ENCODE results near the gene ZRSR2. TPM values are rescaled to one million over a fixed set of nuclear protein-coding genes. Genes with fewer than 3 reads are reported as not detected.
"Not testable (repeated sequence)": the region's sequence is repeated elsewhere in the genome, so short reads cannot be mapped to it uniquely, and the experiment has no call there.

ZRSR2 gene
- total RNA-seq, 1 donor from 2014 or later: 17.7 TPM

DNA sequence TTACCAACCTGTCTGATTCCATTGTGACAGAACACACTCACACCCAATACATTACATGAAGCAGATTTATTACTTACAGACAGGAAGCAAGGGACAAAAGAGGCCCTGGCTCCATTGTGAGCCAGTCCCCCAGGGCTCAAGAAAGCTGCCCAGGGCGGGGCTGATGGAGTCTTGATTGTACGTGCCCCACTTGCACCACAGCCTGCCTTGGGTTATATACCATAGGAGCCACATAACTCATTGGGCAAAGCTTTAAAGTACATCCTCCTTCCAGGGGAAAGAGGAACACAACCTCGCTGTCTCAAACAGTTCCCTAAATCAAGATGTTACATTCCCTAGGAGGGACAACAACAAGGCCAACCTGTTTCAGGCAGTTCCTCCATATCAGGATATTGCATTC, 3.4 kb upstream of the ZRSR2 start:
- intact Hi-C loops (cut with DNase I): no loop called here
- no peak for DNase-seq (ENCODE audit: low spot score)
- no peak for ATAC-seq

- ATAC-seq (peak; percentile 31), DNase-seq (ENCODE audit: low spot score) (no peak)
- intact Hi-C loops (cut with DNase I): no loop called here
Measured at GRCh38 chrX:15790769-15791290, 546 bp downstream of the ZRSR2 start.

- no peak for DNase-seq (ENCODE audit: low spot score)
- intact Hi-C loops (cut with DNase I): no loop called here
- ATAC-seq: no peak
Measured at GRCh38 chrX:15797707-15798106, 7.4 kb downstream of the ZRSR2 start.

- DNase-seq (ENCODE audit: low spot score) (no peak), ATAC-seq (peak; percentile 62)
- intact Hi-C loops (cut with DNase I): no loop called here
Measured at GRCh38 chrX:15804563-15804962, 14.3 kb downstream of the ZRSR2 start.

DNA sequence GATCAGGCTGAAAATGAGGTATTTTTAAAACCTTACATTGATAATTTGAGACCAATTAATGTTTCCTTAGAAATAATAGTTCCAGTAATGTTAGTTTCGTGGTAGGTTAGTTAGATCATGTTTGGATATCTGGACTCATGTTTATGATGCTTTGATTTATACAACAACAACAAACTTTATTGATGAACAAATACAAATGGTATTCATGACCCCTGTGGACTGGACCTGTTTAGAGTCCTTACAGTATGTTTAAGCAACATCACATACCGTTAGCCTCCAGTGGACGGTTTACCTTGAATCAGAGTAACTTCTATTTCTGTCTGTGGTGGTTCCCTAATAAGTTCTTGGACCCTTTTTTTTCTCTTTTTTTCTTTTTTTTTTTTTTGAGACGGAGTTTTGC, 18.0 kb downstream of the ZRSR2 start:
- DNase-seq (ENCODE audit: low spot score) (no peak), ATAC-seq (no peak)
- intact Hi-C loops (cut with DNase I): no loop called here

DNA sequence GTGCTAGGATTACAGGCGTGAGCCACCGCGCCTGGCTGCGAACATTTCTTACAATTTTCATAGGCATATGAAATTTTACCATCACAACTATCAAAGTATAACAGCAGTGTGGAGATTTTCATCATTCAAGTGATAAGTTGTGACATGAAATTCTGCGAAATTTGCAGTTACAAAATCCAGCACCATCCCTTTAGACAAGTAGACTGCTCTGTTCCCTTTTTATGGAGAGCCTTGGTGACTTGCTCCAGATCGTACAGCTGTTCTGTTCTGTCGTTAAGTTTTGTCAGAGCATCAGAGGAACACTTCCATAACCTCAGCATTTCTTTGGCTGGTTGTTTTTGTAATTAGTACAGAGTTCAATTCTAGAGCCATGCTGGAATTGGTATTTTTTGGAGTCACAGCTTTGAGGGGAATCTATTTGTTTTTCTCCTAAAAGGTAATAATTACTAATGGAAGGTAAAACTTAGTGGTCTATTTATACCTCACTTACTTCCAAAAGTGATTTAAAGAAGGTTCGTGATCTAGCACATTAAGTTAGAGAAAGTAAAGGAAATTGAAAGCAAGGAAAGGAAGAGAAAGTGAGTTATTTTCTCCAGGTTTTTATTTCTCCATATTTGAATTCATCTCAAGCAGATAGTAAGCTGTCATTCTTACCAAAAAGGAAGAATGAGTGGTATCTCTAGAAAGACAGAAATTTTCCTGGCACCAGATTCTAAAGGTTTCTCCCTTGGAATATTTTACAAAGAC, 22.1 kb downstream of the ZRSR2 start:
- ATAC-seq: no peak
- no peak for DNase-seq (ENCODE audit: low spot score)
- intact Hi-C loops (cut with DNase I): no loop called here

GRCh38 chrX:15813416-15813815, 23.1 kb downstream of the ZRSR2 start:
- intact Hi-C loops (cut with DNase I): no loop called here
- DNase-seq (ENCODE audit: low spot score): no peak

GRCh38 chrX:15814771-15815365, 24.6 kb downstream of the ZRSR2 start:
- ATAC-seq: no peak
- no peak for DNase-seq (ENCODE audit: low spot score)

More at GRCh38 chrX:15813416-15813815, 23.1 kb downstream of the ZRSR2 start:
- ATAC-seq: no peak

GRCh38 chrX:15815779-15816437, 25.6 kb downstream of the ZRSR2 start:
- DNase-seq (ENCODE audit: low spot score) (no peak), ATAC-seq (peak; percentile 58)
- intact Hi-C loops (cut with DNase I): no loop called here

More at GRCh38 chrX:15814771-15815365, 24.6 kb downstream of the ZRSR2 start:
- intact Hi-C loops (cut with DNase I): no loop called here

GRCh38 chrX:15816438-15816809, 26.1 kb downstream of the ZRSR2 start:
- intact Hi-C loops (cut with DNase I): no loop called here
- DNase-seq (ENCODE audit: low spot score): no peak
- no peak for ATAC-seq

DNA sequence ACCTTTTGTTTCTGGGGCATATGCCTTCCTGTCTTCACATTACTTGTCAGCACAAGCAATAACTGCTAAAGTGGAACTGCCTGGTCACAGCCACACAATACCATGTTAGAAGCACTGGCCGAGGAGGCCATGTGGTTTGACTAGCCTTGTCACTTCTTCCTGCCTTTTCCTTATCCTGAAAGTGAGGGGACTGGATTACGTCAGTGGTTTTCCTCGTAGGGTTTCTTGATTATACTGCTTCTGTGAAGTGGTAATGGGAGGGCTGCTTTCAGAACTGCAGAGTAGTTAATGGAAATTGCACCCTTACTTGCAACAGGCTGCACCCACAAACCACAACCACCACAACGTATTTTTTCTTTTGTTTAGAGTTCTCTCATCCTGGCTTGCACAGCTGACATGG, 26.6 kb downstream of the ZRSR2 start:
- DNase-seq (ENCODE audit: low spot score): no peak
- no peak for ATAC-seq
- intact Hi-C loops (cut with DNase I): no loop called here

DNA sequence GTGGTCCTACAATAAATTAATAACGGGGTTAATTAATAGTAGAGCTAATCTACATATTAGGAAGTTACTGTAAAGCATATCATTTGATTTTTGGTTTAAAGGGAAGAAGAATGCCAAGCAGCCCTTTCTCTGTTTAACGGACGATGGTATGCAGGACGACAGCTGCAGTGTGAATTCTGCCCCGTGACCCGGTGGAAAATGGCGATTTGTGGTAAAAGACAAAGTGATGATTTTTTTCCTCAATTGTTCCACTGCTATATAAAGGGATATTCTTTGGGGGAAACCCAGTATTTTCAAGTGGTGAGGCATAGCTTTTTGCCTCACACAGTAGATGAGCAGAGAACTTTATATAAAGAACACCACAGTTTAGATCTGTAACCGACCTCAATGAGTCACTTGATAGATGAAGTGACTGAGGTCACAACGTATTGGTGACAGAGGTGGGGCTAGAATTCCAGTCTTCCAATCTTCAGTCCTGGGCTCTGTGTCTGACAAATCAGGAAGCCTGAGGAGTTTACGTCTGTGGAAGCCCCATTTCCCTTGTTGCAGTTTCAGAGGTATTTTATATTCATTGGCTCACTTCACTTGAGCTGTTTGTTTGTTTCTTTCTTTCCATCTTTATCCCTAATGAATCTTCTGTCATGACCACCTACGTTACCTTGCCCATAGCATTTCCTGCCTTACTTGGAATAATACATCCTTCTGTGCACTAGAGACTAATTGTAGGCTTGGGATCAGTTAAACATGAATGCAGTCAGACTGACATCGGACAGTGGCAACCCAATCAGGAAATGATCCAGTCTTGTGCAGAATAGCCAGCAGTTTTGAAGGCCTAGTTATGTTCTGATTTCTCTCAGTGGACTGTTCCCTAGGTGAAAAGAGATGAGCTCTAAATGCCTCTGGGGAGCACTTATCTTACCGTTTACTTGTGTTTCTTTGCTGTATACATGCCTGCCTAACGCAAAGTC, 30.1 kb downstream of the ZRSR2 start:
- DNase-seq (ENCODE audit: low spot score) (no peak), ATAC-seq (no peak)
- intact Hi-C loops (cut with DNase I): no loop called here

GRCh38 chrX:15822922-15823321, 32.6 kb downstream of the ZRSR2 start:
- ATAC-seq: no peak
- no peak for DNase-seq (ENCODE audit: low spot score)
- intact Hi-C loops (cut with DNase I): no loop called here

DNA sequence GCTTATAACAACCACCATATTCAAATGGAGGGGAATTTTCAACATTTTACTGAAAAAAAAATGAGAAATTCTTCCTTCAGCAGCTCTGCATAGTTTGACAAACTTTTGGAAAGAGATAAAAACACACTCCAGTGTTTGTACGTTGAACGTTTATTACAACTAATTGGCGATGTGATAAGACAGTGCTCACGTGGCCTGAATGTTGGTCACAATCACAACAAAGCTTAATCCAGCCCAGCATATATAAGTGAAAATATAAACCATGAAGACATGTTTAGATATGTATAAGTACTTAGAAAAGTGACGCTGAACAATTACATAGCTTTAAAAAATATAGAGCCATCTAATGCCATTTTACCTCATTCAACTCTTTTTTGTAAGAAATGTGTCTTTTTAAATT, 35.7 kb downstream of the ZRSR2 start:
- DNase-seq (ENCODE audit: low spot score): no peak
- intact Hi-C loops (cut with DNase I): no loop called here
- ATAC-seq: no peak

GRCh38 chrX:15829217-15829616, 38.9 kb downstream of the ZRSR2 start:
- ATAC-seq (no peak), DNase-seq (ENCODE audit: low spot score) (no peak)
- intact Hi-C loops (cut with DNase I): no loop called here

GRCh38 chrX:15831347-15831746, 41.1 kb downstream of the ZRSR2 start:
- DNase-seq (ENCODE audit: low spot score); intact Hi-C loops (cut with DNase I); ATAC-seq: not testable (repeated sequence)

DNA sequence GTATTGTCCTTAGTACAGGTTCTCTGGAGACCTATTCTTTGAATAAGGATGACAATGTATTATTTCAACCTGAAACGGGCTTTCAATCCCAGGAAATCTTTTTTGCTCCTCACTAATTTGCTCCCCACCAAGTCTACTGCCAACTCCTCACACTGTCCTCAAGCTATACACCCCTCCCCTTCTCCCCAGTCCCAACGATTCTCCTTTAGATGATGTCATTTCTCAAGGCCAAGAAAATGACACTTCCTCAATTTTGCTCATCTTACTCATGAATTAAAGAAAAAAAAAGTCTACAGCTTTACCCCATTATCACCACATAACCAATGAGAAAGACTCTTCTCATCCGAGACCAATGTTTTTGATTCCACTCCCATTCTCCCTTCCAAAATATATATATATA, 43.8 kb downstream of the ZRSR2 start:
- ATAC-seq (no peak), DNase-seq (ENCODE audit: low spot score) (no peak)
- intact Hi-C loops (cut with DNase I): no loop called here

DNA sequence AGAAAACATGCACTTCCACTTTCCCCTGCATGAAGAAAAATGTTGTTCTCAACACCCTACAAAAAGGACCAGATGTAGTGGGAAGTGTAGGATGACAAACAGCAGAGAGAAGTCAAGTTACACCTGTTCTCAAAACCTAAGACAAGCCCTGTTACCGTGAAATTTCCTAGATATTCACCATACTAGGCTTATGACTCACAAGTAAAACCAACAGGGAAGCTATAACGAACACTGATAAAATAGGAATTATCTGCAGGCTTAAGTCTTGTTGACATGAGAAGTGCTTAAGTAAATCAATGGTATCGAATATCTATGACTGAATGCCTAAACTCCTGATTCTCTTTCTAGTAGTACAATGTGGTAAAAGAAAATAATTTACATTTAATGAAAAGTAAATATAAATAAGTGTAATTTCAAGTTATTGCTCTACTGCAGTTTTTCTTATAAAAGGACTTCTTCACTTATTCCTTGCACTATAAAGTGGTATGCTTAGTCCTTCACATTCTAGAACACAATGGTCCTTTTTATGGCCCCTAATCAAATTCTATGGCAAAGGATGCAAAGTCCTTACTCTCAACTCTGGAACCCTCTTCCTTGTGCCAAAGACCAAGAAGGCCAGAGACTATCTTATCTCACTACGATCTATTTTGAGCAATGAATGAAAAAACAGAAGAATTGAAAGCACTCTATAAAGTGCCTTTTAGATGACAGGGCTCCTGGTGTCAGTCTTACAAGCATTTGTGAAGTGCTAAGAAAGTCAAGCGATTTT, 44.7 kb downstream of the ZRSR2 start:
- intact Hi-C loops (cut with DNase I): no loop called here
- no peak for ATAC-seq
- no peak for DNase-seq (ENCODE audit: low spot score)
